ENCODE results near the gene ABCA7.

The ABCA7 gene

DNA sequence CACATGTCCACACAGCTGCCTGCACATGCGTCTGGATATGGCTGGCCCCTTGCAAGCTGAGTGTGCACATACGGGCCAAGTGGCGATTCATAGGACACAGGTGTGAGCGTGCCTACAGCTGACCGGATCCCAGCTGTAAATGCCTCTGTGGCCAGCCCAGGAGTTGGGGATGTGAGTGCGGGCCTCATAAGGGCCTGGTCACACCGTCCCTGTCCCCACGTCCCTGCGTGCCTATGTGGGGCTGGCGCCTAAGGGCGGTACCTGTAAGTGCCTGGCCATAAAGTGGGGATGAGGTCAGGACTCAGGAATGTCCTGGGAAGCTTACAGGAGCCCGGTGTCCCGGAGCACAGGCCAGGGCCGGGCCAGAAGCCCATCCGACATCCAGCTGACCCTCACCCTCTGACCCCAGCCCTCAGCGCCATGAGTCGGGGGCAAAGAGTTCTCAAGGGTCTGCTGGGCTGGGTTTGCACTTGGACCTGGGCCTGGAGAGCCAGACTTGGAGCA, 25.8 kb downstream of the ABCA7 start:
- Histone ChIP-seq H3K4me1 (ENCODE audit: control insufficient read depth in 1 of 2, insufficient read depth in 2 of 2, low read length in 2 of 2) (peaks cover 0 to 36% of the 10 kb centered on the region in 2 donors), H3K27ac (ENCODE audit: low read length) (no peak overlapping the region), H3K27me3 (ENCODE audit: low read depth, low read length) (peaks cover 20% of the 10 kb centered on the region), H3K9me3 (ENCODE audit: control insufficient read depth in 1 of 2, low read length in 2 of 2) (peaks cover 0 to 2% of the 10 kb centered on the region in 2 donors), H3K36me3 (ENCODE audit: control insufficient read depth in 1 of 2, insufficient read depth in 2 of 2, low read length in 2 of 2) (no peaks in the 10 kb centered on the region), H3K4me3 (ENCODE audit: low read depth in 1 of 2, low read length in 2 of 2) (no peak overlapping the region)

- Histone ChIP-seq H3K27me3 (ENCODE audit: low read depth, low read length) (peaks cover 23% of the 10 kb centered on the region), H3K4me1 (ENCODE audit: control insufficient read depth in 1 of 2, insufficient read depth in 2 of 2, low read length in 2 of 2) (peaks cover 0 to 39% of the 10 kb centered on the region in 2 donors), H3K4me3 (ENCODE audit: low read depth in 1 of 2, low read length in 2 of 2) (peak overlapping the region in 1 of 2 donors; percentile 59), H3K9me3 (ENCODE audit: control insufficient read depth in 1 of 2, low read length in 2 of 2) (peaks cover 0 to 2% of the 10 kb centered on the region in 2 donors), H3K36me3 (ENCODE audit: control insufficient read depth in 1 of 2, insufficient read depth in 2 of 2, low read length in 2 of 2) (no peaks in the 10 kb centered on the region), H3K27ac (ENCODE audit: low read length) (no peak overlapping the region)
Measured at GRCh38 chr19:1066251-1066747, 26.4 kb downstream of the ABCA7 start.

DNA sequence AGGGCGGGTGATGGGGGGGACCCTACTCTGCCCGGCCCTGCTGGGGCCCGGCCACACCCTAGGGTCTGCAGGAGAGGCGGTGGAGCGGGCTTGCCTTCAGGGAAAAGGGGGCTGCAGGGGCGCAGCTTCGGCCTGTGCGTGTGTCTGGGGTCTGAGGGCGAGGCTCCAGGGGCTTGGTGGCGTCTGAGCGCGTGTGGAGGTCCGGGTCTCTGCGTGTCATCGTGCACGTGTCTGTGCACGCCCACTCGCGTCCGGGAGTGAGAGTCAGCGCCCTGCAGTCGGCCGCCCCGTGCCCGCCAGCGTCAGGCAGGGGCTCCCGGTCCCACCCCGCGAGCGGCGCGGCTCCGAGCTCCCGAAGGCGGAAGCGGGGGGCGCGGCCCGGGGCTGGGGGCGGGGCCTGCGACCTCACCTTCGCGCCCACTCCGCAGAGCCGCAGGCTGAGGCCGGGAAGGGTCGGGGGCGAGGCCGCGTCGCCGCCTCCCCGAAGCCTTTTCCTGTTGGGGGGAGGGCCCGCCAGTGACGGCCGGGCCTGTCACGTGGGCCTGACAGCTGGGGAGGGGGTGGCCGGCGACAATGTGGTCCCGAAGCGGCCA, 26.9 kb downstream of the ABCA7 start, which contains the start of gene ARHGAP45:
TSS of gene ARHGAP45 (plus strand) at position 420 of the 593 bp plus-strand sequence. CDS start 239 bp downstream, outside the sequence.
- peaks cover 0 to 44% of the 10 kb centered on the region in 2 donors for H3K4me1 ChIP-seq (ENCODE audit: control insufficient read depth in 1 of 2, insufficient read depth in 2 of 2, low read length in 2 of 2)
- H3K27me3 ChIP-seq (ENCODE audit: low read depth, low read length): peaks cover 23% of the 10 kb centered on the region
- H3K36me3 ChIP-seq (ENCODE audit: control insufficient read depth in 1 of 2, insufficient read depth in 2 of 2, low read length in 2 of 2): no peaks in the 10 kb centered on the region
- H3K4me3 ChIP-seq (ENCODE audit: low read depth in 1 of 2, low read length in 2 of 2): peak within 1 kb of the TSS; percentile 7 to 59
- H3K9me3 ChIP-seq (ENCODE audit: control insufficient read depth in 1 of 2, low read length in 2 of 2): peaks cover 0 to 2% of the 10 kb centered on the region in 2 donors
- no peak within 1 kb of the TSS for H3K27ac ChIP-seq (ENCODE audit: low read length)

GRCh38 chr19:1067341-1067957, 27.5 kb downstream of the ABCA7 start:
- H3K27ac ChIP-seq (ENCODE audit: low read length): no peak overlapping the region
- H3K4me1 ChIP-seq (ENCODE audit: control insufficient read depth in 1 of 2, insufficient read depth in 2 of 2, low read length in 2 of 2): peaks cover 0 to 44% of the 10 kb centered on the region in 2 donors
- peaks cover 24% of the 10 kb centered on the region for H3K27me3 ChIP-seq (ENCODE audit: low read depth, low read length)
- H3K4me3 ChIP-seq (ENCODE audit: low read depth in 1 of 2, low read length in 2 of 2): peak overlapping the region; percentile 7 to 59
- no peaks in the 10 kb centered on the region for H3K36me3 ChIP-seq (ENCODE audit: control insufficient read depth in 1 of 2, insufficient read depth in 2 of 2, low read length in 2 of 2)
- peaks cover 0 to 2% of the 10 kb centered on the region in 2 donors for H3K9me3 ChIP-seq (ENCODE audit: control insufficient read depth in 1 of 2, low read length in 2 of 2)

- H3K4me1 ChIP-seq (ENCODE audit: control insufficient read depth in 1 of 2, insufficient read depth in 2 of 2, low read length in 2 of 2): peaks cover 0 to 44% of the 10 kb centered on the region in 2 donors
- no peak overlapping the region for H3K27ac ChIP-seq (ENCODE audit: low read length)
- H3K4me3 ChIP-seq (ENCODE audit: low read depth in 1 of 2, low read length in 2 of 2): peak overlapping the region; percentile 39 to 59
- peaks cover 0 to 2% of the 10 kb centered on the region in 2 donors for H3K9me3 ChIP-seq (ENCODE audit: control insufficient read depth in 1 of 2, low read length in 2 of 2)
- peaks cover 26% of the 10 kb centered on the region for H3K27me3 ChIP-seq (ENCODE audit: low read depth, low read length)
- no peaks in the 10 kb centered on the region for H3K36me3 ChIP-seq (ENCODE audit: control insufficient read depth in 1 of 2, insufficient read depth in 2 of 2, low read length in 2 of 2)
Measured at GRCh38 chr19:1068009-1069001, 28.4 kb downstream of the ABCA7 start.

DNA sequence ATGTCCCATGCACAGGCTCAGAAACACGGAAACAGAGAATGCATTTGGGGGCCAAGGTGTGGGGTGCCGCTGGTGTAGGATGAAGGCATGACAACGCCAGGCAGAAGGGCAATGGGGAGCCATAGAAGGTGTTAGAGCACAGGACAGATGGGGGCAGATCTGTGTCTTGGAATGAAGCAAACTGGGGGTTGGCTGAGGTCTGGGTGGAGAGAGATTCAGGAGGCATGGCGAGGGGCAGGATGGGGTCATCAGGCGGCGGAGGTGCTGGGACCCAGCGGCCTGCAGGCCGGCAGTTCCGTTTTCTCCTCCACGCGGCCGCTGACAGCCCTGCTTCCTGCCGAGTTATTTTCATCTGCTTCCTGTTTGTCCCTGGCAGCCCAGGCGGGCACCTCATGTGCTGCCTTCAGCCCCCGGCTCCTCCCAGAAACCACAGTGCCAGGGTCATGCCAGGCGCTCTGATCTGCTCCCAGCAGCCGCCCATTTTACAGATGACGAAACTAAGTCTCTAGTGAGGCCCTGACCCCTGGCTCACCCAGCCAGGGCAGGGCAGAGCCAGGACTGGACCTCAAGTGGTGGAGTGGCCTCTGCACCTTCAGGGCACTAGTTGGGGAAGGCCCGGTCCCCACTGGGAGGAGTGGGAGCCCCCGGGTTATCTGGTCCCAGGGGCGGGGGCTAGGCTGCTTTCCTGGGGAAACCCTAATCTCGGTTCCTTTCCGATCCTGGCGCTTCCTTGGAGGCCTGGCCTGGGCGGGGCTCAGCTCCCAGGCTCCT, 29.3 kb downstream of the ABCA7 start:
- H3K9me3 ChIP-seq (ENCODE audit: control insufficient read depth in 1 of 2, low read length in 2 of 2): no peaks in the 10 kb centered on the region
- H3K27me3 ChIP-seq (ENCODE audit: low read depth, low read length): peaks cover 26% of the 10 kb centered on the region
- no peak overlapping the region for H3K27ac ChIP-seq (ENCODE audit: low read length)
- H3K36me3 ChIP-seq (ENCODE audit: control insufficient read depth in 1 of 2, insufficient read depth in 2 of 2, low read length in 2 of 2): no peaks in the 10 kb centered on the region
- H3K4me3 ChIP-seq (ENCODE audit: low read depth in 1 of 2, low read length in 2 of 2): peak overlapping the region; percentile 39 to 59
- peaks cover 0 to 44% of the 10 kb centered on the region in 2 donors for H3K4me1 ChIP-seq (ENCODE audit: control insufficient read depth in 1 of 2, insufficient read depth in 2 of 2, low read length in 2 of 2)

GRCh38 chr19:1070576-1070930, 30.6 kb downstream of the ABCA7 start:
- Histone ChIP-seq H3K36me3 (ENCODE audit: control insufficient read depth in 1 of 2, insufficient read depth in 2 of 2, low read length in 2 of 2) (no peaks in the 10 kb centered on the region), H3K4me3 (ENCODE audit: low read depth in 1 of 2, low read length in 2 of 2) (no peak overlapping the region), H3K27me3 (ENCODE audit: low read depth, low read length) (peaks cover 22% of the 10 kb centered on the region), H3K27ac (ENCODE audit: low read length) (no peak overlapping the region), H3K4me1 (ENCODE audit: control insufficient read depth in 1 of 2, insufficient read depth in 2 of 2, low read length in 2 of 2) (peaks cover under 1 to 32% of the 10 kb centered on the region in 2 donors), H3K9me3 (ENCODE audit: control insufficient read depth in 1 of 2, low read length in 2 of 2) (no peaks in the 10 kb centered on the region)

DNA sequence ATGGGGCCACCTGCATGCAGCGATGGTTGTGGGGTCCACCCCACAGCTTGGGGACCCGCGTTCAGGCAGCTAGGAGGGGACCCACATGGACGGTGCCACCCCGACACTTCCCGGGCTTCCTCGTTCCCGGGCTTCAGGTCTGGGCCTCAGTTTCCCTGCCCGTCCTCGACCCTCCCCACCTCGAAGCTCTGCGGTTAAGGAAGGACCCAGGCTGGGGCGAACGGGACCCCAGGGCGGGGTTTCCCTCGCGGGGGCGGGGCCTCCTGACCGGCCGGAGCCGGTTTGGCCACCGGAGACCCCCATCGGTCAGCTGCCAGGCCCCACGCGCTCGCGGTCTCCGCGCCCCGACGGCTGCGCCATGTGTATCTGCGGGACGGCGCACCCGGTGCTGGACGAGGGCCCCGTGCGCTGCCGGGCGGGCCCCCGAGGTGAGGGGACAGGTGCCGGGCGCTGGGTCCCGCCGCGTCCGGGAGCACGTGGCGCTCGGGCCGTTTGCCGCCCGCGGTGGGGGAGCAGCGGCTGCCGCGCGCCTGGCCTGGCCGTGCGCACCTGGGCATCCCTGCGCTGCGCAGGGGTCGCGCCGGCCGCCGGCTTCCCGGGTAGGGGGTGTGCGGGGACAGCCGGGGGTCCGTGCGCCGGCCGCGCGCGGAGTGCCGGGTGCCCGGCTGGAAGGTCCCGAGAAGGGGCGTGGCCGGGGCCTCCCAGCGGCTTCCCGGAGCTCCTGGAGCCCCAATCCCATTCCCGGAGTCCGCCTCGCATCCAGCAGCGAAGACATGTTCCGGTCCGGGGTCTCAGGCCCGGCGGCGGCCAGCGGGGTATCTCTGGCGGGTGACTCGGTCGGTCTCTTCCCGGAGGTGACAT, 31.3 kb downstream of the ABCA7 start:
- Histone ChIP-seq H3K27me3 (ENCODE audit: low read depth, low read length) (peaks cover 16% of the 10 kb centered on the region), H3K36me3 (ENCODE audit: control insufficient read depth in 1 of 2, insufficient read depth in 2 of 2, low read length in 2 of 2) (no peaks in the 10 kb centered on the region), H3K9me3 (ENCODE audit: control insufficient read depth in 1 of 2, low read length in 2 of 2) (no peaks in the 10 kb centered on the region), H3K4me3 (ENCODE audit: low read depth in 1 of 2, low read length in 2 of 2) (no peak overlapping the region), H3K4me1 (ENCODE audit: control insufficient read depth in 1 of 2, insufficient read depth in 2 of 2, low read length in 2 of 2) (peaks cover 4 to 28% of the 10 kb centered on the region in 2 donors), H3K27ac (ENCODE audit: low read length) (no peak overlapping the region)

GRCh38 chr19:1072371-1073015, 32.6 kb downstream of the ABCA7 start:
- no peaks in the 10 kb centered on the region for H3K9me3 ChIP-seq (ENCODE audit: control insufficient read depth in 1 of 2, low read length in 2 of 2)
- H3K27me3 ChIP-seq (ENCODE audit: low read depth, low read length): peaks cover 13% of the 10 kb centered on the region
- H3K27ac ChIP-seq (ENCODE audit: low read length): no peak overlapping the region
- H3K36me3 ChIP-seq (ENCODE audit: control insufficient read depth in 1 of 2, insufficient read depth in 2 of 2, low read length in 2 of 2): no peaks in the 10 kb centered on the region
- peaks cover 4 to 15% of the 10 kb centered on the region in 2 donors for H3K4me1 ChIP-seq (ENCODE audit: control insufficient read depth in 1 of 2, insufficient read depth in 2 of 2, low read length in 2 of 2)
- H3K4me3 ChIP-seq (ENCODE audit: low read depth in 1 of 2, low read length in 2 of 2): no peak overlapping the region
